ENCODE measurements around the gene ZNF451.

Gene ZNF451

GRCh38 chr6:57097596-57097995, 7.6 kb downstream of the ZNF451 start:
- DNase-seq = no peak

GRCh38 chr6:57102976-57103375, 13.0 kb downstream of the ZNF451 start:
- DNase-seq = no peak

- no peak for DNase-seq
Observed at GRCh38 chr6:57104336-57104735, 14.3 kb downstream of the ZNF451 start.

GRCh38 chr6:57106990-57107389, 17.0 kb downstream of the ZNF451 start:
- DNase-seq = no peak

GRCh38 chr6:57108691-57109090, 18.7 kb downstream of the ZNF451 start:
- no peak for DNase-seq

- no peak for DNase-seq
Observed at GRCh38 chr6:57109880-57110279, 19.9 kb downstream of the ZNF451 start.

GRCh38 chr6:57113105-57113504, 23.1 kb downstream of the ZNF451 start:
- no peak for DNase-seq

GRCh38 chr6:57116776-57117175, 26.8 kb downstream of the ZNF451 start:
- no peak for DNase-seq

GRCh38 chr6:57117796-57118195, 27.8 kb downstream of the ZNF451 start:
- DNase-seq = no peak

- DNase-seq = no peak
Observed at GRCh38 chr6:57123111-57123510, 33.1 kb downstream of the ZNF451 start.

- DNase-seq = no peak
Observed at GRCh38 chr6:57127763-57128162, 37.8 kb downstream of the ZNF451 start.

GRCh38 chr6:57130661-57131177, 40.7 kb downstream of the ZNF451 start:
- no peak for DNase-seq

GRCh38 chr6:57134954-57135353, 45.0 kb downstream of the ZNF451 start:
- no peak for DNase-seq

- no peak for DNase-seq
Observed at GRCh38 chr6:57135885-57136284, 45.9 kb downstream of the ZNF451 start.

GRCh38 chr6:57137350-57137749, 47.4 kb downstream of the ZNF451 start:
- DNase-seq = no peak

GRCh38 chr6:57138026-57138425, 48.0 kb downstream of the ZNF451 start:
- no peak for DNase-seq

GRCh38 chr6:57141451-57142177, 51.6 kb downstream of the ZNF451 start:
- no peak for DNase-seq

- DNase-seq = no peak
Observed at GRCh38 chr6:57142178-57142525, 52.2 kb downstream of the ZNF451 start.

GRCh38 chr6:57143690-57144089, 53.7 kb downstream of the ZNF451 start:
- DNase-seq = no peak

- DNase-seq = no peak
Observed at GRCh38 chr6:57147401-57147800, 57.4 kb downstream of the ZNF451 start.

GRCh38 chr6:57147955-57148858, 58.2 kb downstream of the ZNF451 start:
- no peak for DNase-seq

GRCh38 chr6:57158658-57159057, 68.7 kb downstream of the ZNF451 start:
- DNase-seq = no peak

- no peak for DNase-seq
Observed at GRCh38 chr6:57159127-57159526, 69.1 kb downstream of the ZNF451 start.

GRCh38 chr6:57162028-57162427, 72.0 kb downstream of the ZNF451 start:
- DNase-seq = no peak
